Common myeloid progenitor, CD34-positive (primary cell): ENCODE data around the gene PRR23E.

Experiments
- CTCF ChIA-PET: fragments of 350-600 bp; sonication (Branson Sonifier 250); formaldehyde crosslinking; loops from one replicate; lab custom pipeline; 2021; ENCODE audit warnings: antibody characterized with exemption; lab: Charles Lee
- POLR2A ChIA-PET: fragments of 350-600 bp; sonication (Branson Sonifier 250); formaldehyde crosslinking; loops from one replicate; lab custom pipeline; 2021; ENCODE audit warnings: antibody characterized with exemption; lab: Charles Lee
- DNase-seq, 3 donors: peaks; one replicate each; pipeline versions ENCODE4 v3.0.0 to v3.0.0-alpha.2; 2013
- H3K27ac ChIP-seq, 2 experiments: 1 replicate in 1 of 2; 2 replicates in 1 of 2; pipeline ENCODE4 v1.7.0; 2013; ENCODE audit warnings: inconsistent platforms in 2 of 2, low read length in 2 of 2, mild to moderate bottlenecking in 2 of 2, low read depth in 1 of 2, moderate library complexity in 1 of 2; ENCODE audit not compliant: severe bottlenecking in 2 of 2, insufficient read depth in 1 of 2, poor library complexity in 1 of 2
- H3K27me3 ChIP-seq, 5 experiments: replicated peaks in 2 of 5; 1 replicate in 3 of 5; 2 replicates in 2 of 5; pipeline versions ENCODE4 v1.6.1 to v1.7.0; 2013; ENCODE audit warnings: low read length in 4 of 5, mild to moderate bottlenecking in 2 of 5, moderate library complexity in 2 of 5, inconsistent platforms in 1 of 5; ENCODE audit not compliant: insufficient read depth in 5 of 5, control insufficient read depth in 4 of 5
- H3K36me3 ChIP-seq, 4 experiments: 1 replicate in 2 of 4; 2 replicates in 2 of 4; pipeline versions ENCODE4 v1.6.1 to v1.7.0; 2013; ENCODE audit warnings: low read length in 3 of 4, control low read depth in 1 of 4, mild to moderate bottlenecking in 1 of 4; ENCODE audit not compliant: control insufficient read depth in 4 of 4, insufficient read depth in 4 of 4
- H3K4me1 ChIP-seq, 4 experiments: 1 replicate in 3 of 4; 2 replicates in 1 of 4; pipeline versions ENCODE4 v1.6.1 to v1.7.1; 2013; ENCODE audit warnings: low read length in 3 of 4, mild to moderate bottlenecking in 3 of 4, control low read depth in 1 of 4, inconsistent platforms in 1 of 4, moderate library complexity in 1 of 4; ENCODE audit not compliant: control insufficient read depth in 4 of 4, insufficient read depth in 4 of 4; ENCODE audit errors: control extremely low read depth in 1 of 4
- H3K4me3 ChIP-seq, 7 experiments: 1 replicate in 4 of 7; 2 replicates in 3 of 7; pipeline versions ENCODE4 v1.5.1 to v1.7.0; 2013; ENCODE audit warnings: mild to moderate bottlenecking in 7 of 7, low read length in 6 of 7, moderate library complexity in 6 of 7, inconsistent platforms in 2 of 7, low read depth in 2 of 7, control low read depth in 1 of 7; ENCODE audit not compliant: insufficient read depth in 4 of 7, control insufficient read depth in 1 of 7; ENCODE audit errors: extremely low read depth in 1 of 7
- H3K9me3 ChIP-seq, 5 experiments: 1 replicate in 4 of 5; 2 replicates in 1 of 5; pipeline versions ENCODE4 v1.6.1 to v1.7.1; 2013; ENCODE audit warnings: low read length in 4 of 5, mild to moderate bottlenecking in 2 of 5, inconsistent platforms in 1 of 5, low read depth in 1 of 5, moderate library complexity in 1 of 5; ENCODE audit not compliant: control insufficient read depth in 4 of 5, insufficient read depth in 2 of 5; ENCODE audit errors: control extremely low read depth in 1 of 5
- WGBS: methylation state at CpG from one replicate; pipeline ENCODE4 v1.1.5; 2013; ENCODE audit not compliant: insufficient coverage; 5-methylcytosine and 5-hydroxymethylcytosine counted together

PRR23E gene

DNA sequence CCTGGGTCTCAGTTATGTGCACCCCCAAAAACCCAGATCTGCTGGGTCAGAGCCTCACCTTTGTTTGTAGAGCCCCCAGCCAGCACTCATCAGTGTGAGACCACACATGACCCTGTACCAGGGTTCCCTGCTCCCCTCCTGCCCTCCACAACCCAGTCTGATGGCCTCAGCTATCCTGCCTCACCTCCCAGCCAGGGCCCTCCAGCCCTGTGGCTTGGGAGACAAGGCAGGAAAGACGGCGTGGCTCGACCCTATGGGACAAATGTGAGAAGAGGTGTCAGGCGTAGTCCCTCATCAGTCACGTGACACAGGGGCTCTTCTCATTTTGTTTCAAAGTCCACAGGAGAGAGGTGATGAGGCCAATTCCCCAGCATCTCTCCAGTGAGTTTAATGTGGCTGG is 28.3 kb upstream of the PRR23E start:
- Histone ChIP-seq H3K9me3 (peaks cover 0 to 3% (median 0%) of the 10 kb centered on the region in 5 experiments), H3K27me3 (peaks cover 0 to 46% (median 0%) of the 10 kb centered on the region in 5 experiments), H3K4me1 (no peaks in the 10 kb centered on the region), H3K27ac (no peak overlapping the region), H3K36me3 (no peaks in the 10 kb centered on the region), H3K4me3 (no peak overlapping the region)
- ChIA-PET CTCF (interaction anchor here (1.1 kb wide), 1 partner anchor 20 kb away, joined by 3 read pairs; no protein-coding TSS in a partner anchor), POLR2A (no interaction called here)
- WGBS: 81% methylated on average over 4 of the region's 5 CpGs
- no peak for DNase-seq

- Histone ChIP-seq H3K4me1 (no peaks in the 10 kb centered on the region), H3K27ac (no peak overlapping the region), H3K4me3 (no peak overlapping the region), H3K36me3 (no peaks in the 10 kb centered on the region), H3K9me3 (peaks cover 0 to 3% (median 0%) of the 10 kb centered on the region in 5 experiments), H3K27me3 (peaks cover 0 to 44% (median 0%) of the 10 kb centered on the region in 5 experiments)
- whole genome bisulfite sequencing: 100% methylated on average over 2 of the region's 2 CpGs
- ChIA-PET POLR2A (no interaction called here), CTCF (no interaction called here)
- DNase-seq: no peak
Observed at GRCh38 chr3:127165036-127165435, 27.9 kb upstream of the PRR23E start.

DNA sequence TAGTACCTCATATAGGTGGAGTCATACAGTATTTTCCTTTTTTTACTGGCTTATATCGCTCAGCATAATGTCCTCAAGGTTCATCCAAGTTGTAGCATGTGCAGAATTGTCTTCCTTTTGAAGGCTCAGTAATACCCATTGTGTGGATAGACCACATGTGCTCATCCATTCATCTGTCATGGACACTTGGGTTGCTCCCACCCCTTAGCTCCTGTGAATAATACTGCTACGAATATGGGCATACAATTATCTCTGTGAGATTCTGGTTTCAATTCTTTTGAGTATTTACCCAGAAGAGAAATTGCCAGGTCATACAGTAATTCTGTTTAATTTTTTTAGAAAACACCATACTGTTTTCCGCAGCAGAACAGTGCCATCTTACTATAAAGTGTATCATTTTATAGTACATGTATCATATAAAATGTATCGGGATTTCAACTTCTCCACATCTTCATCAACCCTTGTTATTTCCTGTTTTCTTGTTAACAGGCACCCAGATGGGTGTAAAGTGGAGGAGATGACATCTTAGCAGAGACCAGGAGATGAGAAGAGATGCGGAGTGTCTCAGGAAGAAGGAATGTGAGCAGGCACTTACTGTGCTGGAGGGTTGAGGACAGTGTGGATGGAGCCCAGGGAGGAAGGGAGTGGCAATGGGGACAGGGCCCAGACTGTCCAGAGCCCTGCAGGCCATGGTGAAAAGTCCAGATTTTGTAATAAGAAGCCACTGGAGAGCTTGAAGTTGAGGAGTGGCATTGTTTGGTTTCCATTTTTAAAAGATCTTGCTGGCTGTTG is 27.0 kb upstream of the PRR23E start:
- CTCF ChIA-PET: no interaction called here

GRCh38 chr3:127166501-127167065 is 26.3 kb upstream of the PRR23E start:
- 91% methylated on average over 7 of the region's 9 CpGs for WGBS
- Histone ChIP-seq H3K4me3 (no peak overlapping the region), H3K27ac (no peak overlapping the region), H3K27me3 (peaks cover 0 to 46% (median 3%) of the 10 kb centered on the region in 5 experiments), H3K9me3 (peaks cover 0 to 3% (median 0%) of the 10 kb centered on the region in 5 experiments), H3K4me1 (no peaks in the 10 kb centered on the region), H3K36me3 (no peaks in the 10 kb centered on the region)
- CTCF ChIA-PET: no interaction called here
- POLR2A ChIA-PET: no interaction called here
- DNase-seq: no peak

More for the DNA sequence above, 27.0 kb upstream of the PRR23E start:
- WGBS: 89% methylated on average over 1 of the region's 5 CpGs
- no peak for DNase-seq
- no peaks in the 10 kb centered on the region for H3K36me3 ChIP-seq
- peaks cover 0 to 3% (median 0%) of the 10 kb centered on the region in 5 experiments for H3K9me3 ChIP-seq
- H3K27me3 ChIP-seq: peaks cover 0 to 43% (median 3%) of the 10 kb centered on the region in 5 experiments
- H3K4me3 ChIP-seq: no peak overlapping the region
- H3K27ac ChIP-seq: no peak overlapping the region
- H3K4me1 ChIP-seq: no peaks in the 10 kb centered on the region
- POLR2A ChIA-PET: no interaction called here

- Histone ChIP-seq H3K27me3 (peaks cover 0 to 49% (median 3%) of the 10 kb centered on the region in 5 experiments), H3K27ac (no peak overlapping the region), H3K4me1 (peaks cover 0 to under 1% (median 0%) of the 10 kb centered on the region in 4 experiments), H3K36me3 (no peaks in the 10 kb centered on the region), H3K9me3 (peaks cover 0 to 2% (median 0%) of the 10 kb centered on the region in 5 experiments), H3K4me3 (no peak overlapping the region)
- POLR2A ChIA-PET: no interaction called here
- no peak for DNase-seq
- CTCF ChIA-PET: no interaction called here
- 93% methylated on average over 8 of the region's 9 CpGs for WGBS
Observed at GRCh38 chr3:127167315-127168043, 25.5 kb upstream of the PRR23E start.

GRCh38 chr3:127168271-127168670 is 24.7 kb upstream of the PRR23E start:
- Histone ChIP-seq H3K27ac (no peak overlapping the region), H3K27me3 (peaks cover 0 to 56% (median 6%) of the 10 kb centered on the region in 5 experiments), H3K4me1 (peaks cover 0 to 5% (median 4%) of the 10 kb centered on the region in 4 experiments), H3K36me3 (no peaks in the 10 kb centered on the region), H3K4me3 (no peak overlapping the region), H3K9me3 (peaks cover 0 to 2% (median 0%) of the 10 kb centered on the region in 5 experiments)
- DNase-seq: no peak
- ChIA-PET CTCF (no interaction called here), POLR2A (no interaction called here)
- 70% methylated on average over 5 of the region's 6 CpGs for WGBS
